NT2/D1 (cell line): ENCODE results near the gene PPP1R1A.

Source experiments
- SUZ12 ChIP-seq: IDR thresholded peaks from 2 replicates; pipeline ENCODE4 v1.6.1; 2011; ENCODE audit not compliant: insufficient read length, insufficient read depth; ENCODE audit errors: extremely low read depth
- YY1 ChIP-seq: IDR thresholded peaks from 2 replicates; pipeline ENCODE4 v1.6.1; 2011; ENCODE audit not compliant: insufficient read length, insufficient read depth
- ZNF274 ChIP-seq: IDR thresholded peaks from 2 replicates; pipeline ENCODE4 v1.6.1; 2011; ENCODE audit warnings: mild to moderate bottlenecking, low read depth, low read length

DNA sequence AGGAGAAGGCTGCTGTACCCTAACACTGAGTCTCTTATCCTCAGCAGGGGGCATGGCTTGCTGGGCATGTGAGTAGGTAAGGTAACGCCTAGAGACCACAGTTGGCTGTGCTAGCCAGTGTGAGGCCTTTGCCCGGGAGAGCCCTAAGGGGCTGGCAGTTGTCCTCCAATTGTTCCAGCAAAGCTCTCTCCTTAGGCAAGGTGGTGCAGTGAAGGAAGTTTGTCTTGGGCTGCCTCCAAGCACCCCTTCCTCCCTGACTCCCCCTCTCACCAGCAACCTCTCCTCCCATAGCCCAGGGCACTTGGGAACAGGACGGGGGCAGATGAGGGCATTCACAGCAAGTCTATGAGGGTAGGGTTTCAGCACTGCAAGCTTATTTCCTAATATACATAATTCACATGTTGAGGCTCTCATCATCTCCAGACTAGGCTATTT is 23.3 kb upstream of the PPP1R1A start:
- no peak for TF ChIP-seq SUZ12
- no peak for TF ChIP-seq ZNF274
- no peak for TF ChIP-seq YY1
